ENCODE measurements around the gene SIX3. TPM values are rescaled to one million over a fixed set of nuclear protein-coding genes. Genes with fewer than 3 reads are reported as not detected.

SIX3 gene
- total and polyA plus RNA-seq, 2 of the 4 experiments (the other 2 are of a cell fraction) = not detected

DNA sequence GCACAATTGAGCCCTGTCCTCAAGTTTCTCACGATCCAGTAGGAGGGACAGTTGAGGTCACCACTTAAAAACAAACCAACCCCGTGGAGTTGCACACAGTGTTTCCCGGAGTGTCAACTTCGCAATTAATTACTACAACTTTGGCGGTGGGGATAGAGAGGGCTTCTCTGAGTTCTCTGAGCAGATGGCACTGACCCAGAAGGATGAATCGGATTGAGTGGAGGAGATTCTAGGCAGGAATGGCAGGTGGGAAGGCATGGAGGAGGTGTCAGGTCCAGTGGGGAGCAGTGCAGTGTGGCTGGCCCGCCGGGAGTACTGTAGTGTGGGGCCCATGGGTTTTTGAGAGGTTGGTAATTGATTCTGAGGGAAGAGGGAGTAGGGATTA lies 12.0 kb downstream of the SIX3 start:
- Histone ChIP-seq H2AFZ (replicated peaks; ENCODE audit: low read length, poor library complexity) (no peak overlapping the region), H3K9me1 (ENCODE audit: insufficient read depth, low read length) (peaks cover 3% of the 10 kb centered on the region; the same call in 1 of the 2 replicates), H3K4me2 (ENCODE audit: low read depth, low read length) (no peak overlapping the region), H2BK120ac (ENCODE audit: low read depth, low read length) (no peak overlapping the region), H3K56ac (ENCODE audit: extremely low read depth, insufficient read depth, low read length) (no peak overlapping the region), H4K5ac (ENCODE audit: low read depth, low read length) (no peak overlapping the region), H3K23ac (ENCODE audit: low read depth, low read length) (no peak overlapping the region), H3K9ac (ENCODE audit: low read depth, low read length) (no peak overlapping the region), H3K14ac (replicated peaks; ENCODE audit: low read depth, low read length) (no peak overlapping the region), H3K79me1 (ENCODE audit: low read depth in 1 of 2, low read length in 2 of 2) (no peaks in the 10 kb centered on the region), H2BK5ac (ENCODE audit: low read depth, low read length, poor library complexity, severe bottlenecking) (no peak overlapping the region), H2BK15ac (ENCODE audit: low read depth, low read length) (no peak overlapping the region), H3K36me3 (ENCODE audit: control insufficient read depth, insufficient read depth, low read length) (no peaks in the 10 kb centered on the region), H3K27ac (ENCODE audit: insufficient read depth, low read length) (no peak overlapping the region), H4K91ac (ENCODE audit: insufficient read depth, low read depth, low read length) (no peak overlapping the region), H3K18ac (ENCODE audit: low read depth, low read length) (no peak overlapping the region), H3K27me3 (ENCODE audit: control insufficient read depth, insufficient read depth, low read length) (peaks cover 75% of the 10 kb centered on the region), H2BK20ac (ENCODE audit: low read depth, low read length) (no peak overlapping the region), H2AK5ac (ENCODE audit: low read depth, low read length) (no peak overlapping the region), H4K20me1 (ENCODE audit: insufficient read depth, low read length) (peaks cover 4% of the 10 kb centered on the region; the same call in 1 of the 2 replicates), H2AK9ac (replicated peaks; ENCODE audit: low read depth, low read length, poor library complexity) (no peak overlapping the region), H3K9me3 (ENCODE audit: control insufficient read depth, insufficient read depth, low read length) (no peaks in the 10 kb centered on the region), H3K4me3 (ENCODE audit: insufficient read depth, low read depth, low read length) (no peak overlapping the region), H3K4ac (ENCODE audit: low read depth, low read length) (no peak overlapping the region), H4K8ac (ENCODE audit: low read depth in 2 of 2, low read length in 2 of 2) (no peak overlapping the region), H3K4me1 (ENCODE audit: control insufficient read depth, insufficient read depth, low read length) (no peaks in the 10 kb centered on the region)
- ChIA-PET POLR2A (ENCODE audit: unreplicated experiment) (no interaction called here), CTCF (interaction anchor here (1.0 kb wide), 2 partner anchors 340 to 474 kb away, joined by 3 read pairs; no protein-coding TSS in a partner anchor)
- WGBS, 2 experiments (ENCODE audit: extremely low coverage in 2 of 2, insufficient read length in 1 of 2) = 0% methylated on average over 1 of the region's 8 CpGs; no CpG with 5 or more reads in 1 of the 2 experiments
- no peak for ATAC-seq (ENCODE audit: low read depth)
- DNase-seq = no peak
- in situ Hi-C loops (cut with MboI; ENCODE audit: low sequenced_read_pairs) (loop anchor here (10.0 to 25.0 kb wide), 2 partner anchors 466 to 559 kb away; no protein-coding TSS in a partner anchor), intact Hi-C loops (cut with micrococcal nuclease) (loop anchor here (10.0 kb wide), 1 partner anchor 659 kb away; no protein-coding TSS in a partner anchor), dilution Hi-C loops (cut with HindIII; ENCODE audit: low sequenced_read_pairs, unreplicated experiment) (no loop called here)
- BruUV-seq (replicated peaks) = no TSS peak
- TF ChIP-seq CHD1 (IDR thresholded peaks at IDR 0.05; ENCODE audit: low read depth, low read length) = no peak
- TF ChIP-seq SMC3 (IDR thresholded peaks at IDR 0.05; ENCODE audit: low read depth, low read length) = no peak
- no peak for TF ChIP-seq RCOR1 (IDR thresholded peaks at IDR 0.05; ENCODE audit: insufficient replicate concordance, low read length)
- no peak for TF ChIP-seq CEBPB (IDR thresholded peaks at IDR 0.05; ENCODE audit: low read depth, low read length)
- TF ChIP-seq RAD21 (IDR thresholded peaks at IDR 0.05; ENCODE audit: low read length) = no peak
- TF ChIP-seq, protein P1, sequence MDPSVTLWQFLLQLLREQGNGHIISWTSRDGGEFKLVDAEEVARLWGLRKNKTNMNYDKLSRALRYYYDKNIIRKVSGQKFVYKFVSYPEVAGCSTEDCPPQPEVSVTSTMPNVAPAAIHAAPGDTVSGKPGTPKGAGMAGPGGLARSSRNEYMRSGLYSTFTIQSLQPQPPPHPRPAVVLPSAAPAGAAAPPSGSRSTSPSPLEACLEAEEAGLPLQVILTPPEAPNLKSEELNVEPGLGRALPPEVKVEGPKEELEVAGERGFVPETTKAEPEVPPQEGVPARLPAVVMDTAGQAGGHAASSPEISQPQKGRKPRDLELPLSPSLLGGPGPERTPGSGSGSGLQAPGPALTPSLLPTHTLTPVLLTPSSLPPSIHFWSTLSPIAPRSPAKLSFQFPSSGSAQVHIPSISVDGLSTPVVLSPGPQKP (IDR thresholded peaks at IDR 0.05; ENCODE audit: borderline replicate concordance, low read depth, low read length) = no peak
- TF ChIP-seq BHLHE40 (IDR thresholded peaks at IDR 0.05; ENCODE audit: low read depth, low read length) = no peak
- TF ChIP-seq, protein P2, sequence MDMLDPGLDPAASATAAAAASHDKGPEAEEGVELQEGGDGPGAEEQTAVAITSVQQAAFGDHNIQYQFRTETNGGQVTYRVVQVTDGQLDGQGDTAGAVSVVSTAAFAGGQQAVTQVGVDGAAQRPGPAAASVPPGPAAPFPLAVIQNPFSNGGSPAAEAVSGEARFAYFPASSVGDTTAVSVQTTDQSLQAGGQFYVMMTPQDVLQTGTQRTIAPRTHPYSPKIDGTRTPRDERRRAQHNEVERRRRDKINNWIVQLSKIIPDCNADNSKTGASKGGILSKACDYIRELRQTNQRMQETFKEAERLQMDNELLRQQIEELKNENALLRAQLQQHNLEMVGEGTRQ (IDR thresholded peaks at IDR 0.05; ENCODE audit: low read depth, low read length) = no peak
- TF ChIP-seq NFE2L2 (IDR thresholded peaks at IDR 0.05; ENCODE audit: low read depth, low read length) = no peak
- no peak for TF ChIP-seq POLR2A (IDR thresholded peaks at IDR 0.05; ENCODE audit: low read depth, low read length)
- TF ChIP-seq FOS (IDR thresholded peaks at IDR 0.05; ENCODE audit: low read depth, low read length) = no peak
- TF ChIP-seq RFX5 (IDR thresholded peaks at IDR 0.05; ENCODE audit: low read depth, low read length) = no peak
- TF ChIP-seq, protein P3, sequence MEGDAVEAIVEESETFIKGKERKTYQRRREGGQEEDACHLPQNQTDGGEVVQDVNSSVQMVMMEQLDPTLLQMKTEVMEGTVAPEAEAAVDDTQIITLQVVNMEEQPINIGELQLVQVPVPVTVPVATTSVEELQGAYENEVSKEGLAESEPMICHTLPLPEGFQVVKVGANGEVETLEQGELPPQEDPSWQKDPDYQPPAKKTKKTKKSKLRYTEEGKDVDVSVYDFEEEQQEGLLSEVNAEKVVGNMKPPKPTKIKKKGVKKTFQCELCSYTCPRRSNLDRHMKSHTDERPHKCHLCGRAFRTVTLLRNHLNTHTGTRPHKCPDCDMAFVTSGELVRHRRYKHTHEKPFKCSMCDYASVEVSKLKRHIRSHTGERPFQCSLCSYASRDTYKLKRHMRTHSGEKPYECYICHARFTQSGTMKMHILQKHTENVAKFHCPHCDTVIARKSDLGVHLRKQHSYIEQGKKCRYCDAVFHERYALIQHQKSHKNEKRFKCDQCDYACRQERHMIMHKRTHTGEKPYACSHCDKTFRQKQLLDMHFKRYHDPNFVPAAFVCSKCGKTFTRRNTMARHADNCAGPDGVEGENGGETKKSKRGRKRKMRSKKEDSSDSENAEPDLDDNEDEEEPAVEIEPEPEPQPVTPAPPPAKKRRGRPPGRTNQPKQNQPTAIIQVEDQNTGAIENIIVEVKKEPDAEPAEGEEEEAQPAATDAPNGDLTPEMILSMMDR (conservative IDR thresholded peaks at IDR 0.05; ENCODE audit: low read depth, low read length) = no peak
